ENCODE data around the gene NEDD8.
"Not testable (repeated sequence)": the region's sequence is repeated elsewhere in the genome, so short reads cannot be mapped to it uniquely, and the experiment has no call there.

The NEDD8 gene

GRCh38 chr14:24219521-24219920 is 12.6 kb downstream of the NEDD8 start:
- Histone ChIP-seq H3K36me3 (peaks cover 6% of the 10 kb centered on the region), H3K4me3 (ENCODE audit: low read depth in 1 of 2, low read length in 1 of 2) (no peak overlapping the region), H3K9me3 (no peaks in the 10 kb centered on the region), H3K4me1 (ENCODE audit: control insufficient read depth in 1 of 2, insufficient read depth in 1 of 2, low read depth in 1 of 2, low read length in 1 of 2) (peaks cover 17 to 18% of the 10 kb centered on the region in 2 experiments), H3K27me3 (no peaks in the 10 kb centered on the region), H3K27ac (no peak overlapping the region)
- no peak for TF ChIP-seq CTCF (IDR thresholded peaks at IDR 0.05)

- H3K36me3 ChIP-seq, result peaks cover 6% of the 10 kb centered on the region
- no peak overlapping the region for H3K4me3 ChIP-seq (ENCODE audit: low read depth in 1 of 2, low read length in 1 of 2)
- H3K27ac ChIP-seq, result no peak overlapping the region
- H3K9me3 ChIP-seq, result no peaks in the 10 kb centered on the region
- no peak for TF ChIP-seq CTCF (IDR thresholded peaks at IDR 0.05)
- H3K27me3 ChIP-seq, result no peaks in the 10 kb centered on the region
- H3K4me1 ChIP-seq (ENCODE audit: control insufficient read depth in 1 of 2, insufficient read depth in 1 of 2, low read depth in 1 of 2, low read length in 1 of 2), result peaks cover 21 to 22% of the 10 kb centered on the region in 2 experiments
Measured at GRCh38 chr14:24219080-24219479, 13.1 kb downstream of the NEDD8 start.

- H3K4me3 ChIP-seq (ENCODE audit: low read depth in 1 of 2, low read length in 1 of 2); H3K9me3 ChIP-seq; H3K27me3 ChIP-seq; H3K36me3 ChIP-seq: not testable (repeated sequence)
- peak overlapping the region; percentile 97 for H3K27ac ChIP-seq
- H3K4me1 ChIP-seq (ENCODE audit: control insufficient read depth in 1 of 2, insufficient read depth in 1 of 2, low read depth in 1 of 2, low read length in 1 of 2), result peaks cover 31 to 35% of the 10 kb centered on the region in 2 experiments
Measured at GRCh38 chr14:24216876-24217275, 15.3 kb downstream of the NEDD8 start.

- peak overlapping the region; percentile 82 to 98 for H3K4me3 ChIP-seq (ENCODE audit: low read depth in 1 of 2, low read length in 1 of 2)
- H3K4me1 ChIP-seq (ENCODE audit: control insufficient read depth in 1 of 2, insufficient read depth in 1 of 2, low read depth in 1 of 2, low read length in 1 of 2), result peaks cover 31 to 35% of the 10 kb centered on the region in 2 experiments
- no peaks in the 10 kb centered on the region for H3K27me3 ChIP-seq
- H3K27ac ChIP-seq, result peak overlapping the region; percentile 97
- TF ChIP-seq CTCF (IDR thresholded peaks at IDR 0.05), result no peak
- peaks cover 7% of the 10 kb centered on the region for H3K36me3 ChIP-seq
- H3K9me3 ChIP-seq, result no peaks in the 10 kb centered on the region
Measured at GRCh38 chr14:24216345-24216699, 15.8 kb downstream of the NEDD8 start.

- Histone ChIP-seq H3K36me3 (peaks cover 13% of the 10 kb centered on the region), H3K9me3 (no peaks in the 10 kb centered on the region), H3K4me3 (ENCODE audit: low read depth in 1 of 2, low read length in 1 of 2) (peak within 1 kb of the TSS; percentile 82 to 98), H3K4me1 (ENCODE audit: control insufficient read depth in 1 of 2, insufficient read depth in 1 of 2, low read depth in 1 of 2, low read length in 1 of 2) (peaks cover 31 to 35% of the 10 kb centered on the region in 2 experiments), H3K27me3 (no peaks in the 10 kb centered on the region), H3K27ac (peak within 1 kb of the TSS; percentile 97)
- peak; percentile 83 for TF ChIP-seq CTCF (IDR thresholded peaks at IDR 0.05)
Measured at GRCh38 chr14:24215495-24216344, 16.4 kb downstream of the NEDD8 start, which contains the start of gene MDP1. MDP1 (minus strand) TSS chr14:24216066; CDS start chr14:24215955, 111 bp downstream.

Measured in neutrophil (primary cell).